Measurements from ENCODE around the gene TPRN. TPM values are rescaled to one million over a fixed set of nuclear protein-coding genes. Genes with fewer than 3 reads are reported as not detected.

Gene TPRN
- total and polyA plus RNA-seq, 4 donors: 6.7 to 30.8 (median 17.0) TPM

- Histone ChIP-seq H3K4me3 (ENCODE audit: low read depth, low read length) (peak overlapping the region; percentile 96), H3K36me3 (ENCODE audit: control insufficient read depth, insufficient read depth, low read length) (peaks cover 92% of the 10 kb centered on the region), H3K27ac (ENCODE audit: low read depth, low read length) (peak overlapping the region; percentile 79), H3K9me3 (ENCODE audit: control insufficient read depth, insufficient read depth, low read length) (no peaks in the 10 kb centered on the region), H3K4me1 (ENCODE audit: control insufficient read depth, insufficient read depth, low read length) (peaks cover 60% of the 10 kb centered on the region), H3K27me3 (ENCODE audit: control insufficient read depth, insufficient read depth, low read length) (no peaks in the 10 kb centered on the region)
- DNase-seq (ENCODE audit: low read depth in 4 of 6, low spot score in 6 of 6): no peak
- WGBS (ENCODE audit: insufficient coverage): 46% methylated on average over 21 of the region's 23 CpGs
These were observed 10.9 kb downstream of the TPRN start for GRCh38 chr9:137189297-137190295.

DNA sequence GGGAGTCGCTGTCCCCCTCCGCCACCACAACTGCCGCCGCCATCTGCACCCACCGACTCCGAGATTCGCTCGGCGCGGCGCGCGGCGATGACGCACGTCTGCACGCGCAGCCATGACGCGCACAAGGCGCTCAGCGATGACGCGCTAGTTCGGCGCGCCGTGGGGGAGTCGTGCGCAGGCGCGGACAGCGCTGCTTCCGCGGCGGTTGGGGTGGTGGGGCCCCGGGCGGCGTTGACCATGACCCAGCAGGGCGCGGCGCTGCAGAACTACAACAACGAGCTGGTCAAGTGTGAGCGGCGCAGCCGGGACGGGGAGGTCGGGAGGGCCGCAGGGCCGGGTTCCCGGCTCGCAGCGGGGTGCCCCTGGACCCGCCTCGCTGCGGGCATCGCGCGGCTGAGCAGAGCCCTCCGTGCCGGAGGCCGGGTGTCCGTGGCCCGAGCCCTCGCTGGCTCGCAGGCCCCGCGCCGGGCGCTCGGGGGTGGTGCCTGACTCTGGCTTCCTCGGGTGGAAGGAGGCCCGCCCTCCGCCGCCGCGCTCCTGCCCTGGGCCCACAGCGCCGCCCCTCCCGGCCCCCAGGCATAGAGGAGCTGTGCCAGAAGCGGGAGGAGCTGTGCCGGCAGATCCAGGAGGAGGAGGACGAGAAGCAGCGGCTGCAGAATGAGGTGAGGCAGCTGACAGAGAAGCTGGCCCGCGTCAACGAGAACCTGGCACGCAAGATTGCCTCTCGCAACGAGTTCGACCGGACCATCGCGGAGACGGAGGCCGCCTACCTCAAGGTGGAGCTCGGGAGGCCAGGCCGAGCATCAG lies 11.8 kb downstream of the TPRN start, which contains the start of the genes ANAPC2 and SSNA1:
Gene ANAPC2 (minus strand): TSS at position 71 of the 807 bp plus-strand sequence. CDS start 28 bp downstream, at position 43.
Gene SSNA1 (plus strand): TSS at position 187 of the 807 bp plus-strand sequence. CDS start 51 bp downstream, at position 238.
- peaks cover 92% of the 10 kb centered on the region for H3K36me3 ChIP-seq (ENCODE audit: control insufficient read depth, insufficient read depth, low read length)
- WGBS (ENCODE audit: insufficient coverage): under 1% methylated on average over 98 of the region's 98 CpGs
- H3K27me3 ChIP-seq (ENCODE audit: control insufficient read depth, insufficient read depth, low read length): no peaks in the 10 kb centered on the region
- DNase-seq (ENCODE audit: low read depth in 4 of 6, low spot score in 6 of 6): peak; percentile 88 to 98 (median 94)
- H3K27ac ChIP-seq (ENCODE audit: low read depth, low read length): peak within 1 kb of the TSS; percentile 79
- no peaks in the 10 kb centered on the region for H3K9me3 ChIP-seq (ENCODE audit: control insufficient read depth, insufficient read depth, low read length)
- peak within 1 kb of the TSS; percentile 96 for H3K4me3 ChIP-seq (ENCODE audit: low read depth, low read length)
- peaks cover 57% of the 10 kb centered on the region for H3K4me1 ChIP-seq (ENCODE audit: control insufficient read depth, insufficient read depth, low read length)

GRCh38 chr9:137188086-137188489 lies 12.5 kb downstream of the TPRN start:
- peaks cover 57% of the 10 kb centered on the region for H3K4me1 ChIP-seq (ENCODE audit: control insufficient read depth, insufficient read depth, low read length)

DNA sequence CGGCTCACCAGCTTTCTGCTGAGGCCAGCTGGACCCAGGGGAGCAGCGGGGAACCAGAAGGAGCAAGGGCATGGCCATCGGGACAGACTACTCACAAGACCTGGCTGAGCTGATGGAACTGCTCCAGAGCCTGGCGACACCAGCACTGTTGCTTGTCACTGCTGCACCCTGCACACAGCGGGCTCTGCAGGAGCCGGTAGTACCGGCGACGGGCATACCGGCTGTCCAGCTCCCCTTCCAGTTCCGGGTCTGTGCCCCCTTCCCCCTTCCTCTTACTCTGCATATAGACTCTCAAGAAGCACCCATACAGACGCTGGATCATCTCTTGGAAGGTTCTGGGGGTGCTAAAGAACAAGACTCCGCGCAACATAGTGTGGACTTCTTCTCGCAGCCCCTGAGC lies 13.2 kb downstream of the TPRN start:
- H3K27me3 ChIP-seq (ENCODE audit: control insufficient read depth, insufficient read depth, low read length): no peaks in the 10 kb centered on the region
- H3K9me3 ChIP-seq (ENCODE audit: control insufficient read depth, insufficient read depth, low read length): no peaks in the 10 kb centered on the region
- peaks cover 92% of the 10 kb centered on the region for H3K36me3 ChIP-seq (ENCODE audit: control insufficient read depth, insufficient read depth, low read length)
- peaks cover 57% of the 10 kb centered on the region for H3K4me1 ChIP-seq (ENCODE audit: control insufficient read depth, insufficient read depth, low read length)
- DNase-seq (ENCODE audit: low read depth in 4 of 6, low spot score in 6 of 6): no peak
- H3K4me3 ChIP-seq (ENCODE audit: low read depth, low read length): peak overlapping the region; percentile 96
- no peak overlapping the region for H3K27ac ChIP-seq (ENCODE audit: low read depth, low read length)
- 86% methylated on average over 10 of the region's 15 CpGs for WGBS (ENCODE audit: insufficient coverage)

More at GRCh38 chr9:137188086-137188489, 12.5 kb downstream of the TPRN start:
- peaks cover 92% of the 10 kb centered on the region for H3K36me3 ChIP-seq (ENCODE audit: control insufficient read depth, insufficient read depth, low read length)
- under 1% methylated on average over 31 of the region's 31 CpGs for WGBS (ENCODE audit: insufficient coverage)
- no peaks in the 10 kb centered on the region for H3K9me3 ChIP-seq (ENCODE audit: control insufficient read depth, insufficient read depth, low read length)
- no peak for DNase-seq (ENCODE audit: low read depth in 4 of 6, low spot score in 6 of 6)
- peak overlapping the region; percentile 64 for H3K27ac ChIP-seq (ENCODE audit: low read depth, low read length)
- H3K4me3 ChIP-seq (ENCODE audit: low read depth, low read length): peak overlapping the region; percentile 96
- H3K27me3 ChIP-seq (ENCODE audit: control insufficient read depth, insufficient read depth, low read length): no peaks in the 10 kb centered on the region

GRCh38 chr9:137186385-137186784 lies 14.2 kb downstream of the TPRN start:
- WGBS (ENCODE audit: insufficient coverage): 89% methylated on average over 6 of the region's 6 CpGs
- no peaks in the 10 kb centered on the region for H3K27me3 ChIP-seq (ENCODE audit: control insufficient read depth, insufficient read depth, low read length)
- H3K27ac ChIP-seq (ENCODE audit: low read depth, low read length): no peak overlapping the region
- H3K9me3 ChIP-seq (ENCODE audit: control insufficient read depth, insufficient read depth, low read length): no peaks in the 10 kb centered on the region
- peaks cover 92% of the 10 kb centered on the region for H3K36me3 ChIP-seq (ENCODE audit: control insufficient read depth, insufficient read depth, low read length)
- H3K4me1 ChIP-seq (ENCODE audit: control insufficient read depth, insufficient read depth, low read length): peaks cover 48% of the 10 kb centered on the region
- H3K4me3 ChIP-seq (ENCODE audit: low read depth, low read length): no peak overlapping the region
- DNase-seq (ENCODE audit: low read depth in 4 of 6, low spot score in 6 of 6): no peak

DNA sequence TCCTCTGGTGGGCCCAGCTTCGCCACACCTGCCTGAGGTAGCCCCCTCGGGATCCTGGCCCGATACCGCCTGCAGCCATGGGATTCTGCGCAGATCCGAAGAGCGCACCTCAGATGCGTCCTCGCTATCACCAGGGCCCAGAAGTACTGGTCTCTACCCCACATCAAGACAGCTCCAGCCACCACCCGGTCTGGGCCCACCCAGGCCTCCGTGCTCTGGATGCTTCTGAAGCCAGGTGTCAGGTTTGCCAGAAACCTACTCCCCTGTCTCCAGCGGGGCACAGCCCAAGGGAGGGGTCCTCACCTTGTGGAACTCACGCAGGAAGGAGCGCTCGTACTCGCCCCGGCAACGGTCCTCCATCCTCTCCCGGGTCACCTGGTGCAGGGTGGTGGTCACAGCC lies 14.6 kb downstream of the TPRN start:
- H3K9me3 ChIP-seq (ENCODE audit: control insufficient read depth, insufficient read depth, low read length): no peaks in the 10 kb centered on the region
- no peak overlapping the region for H3K27ac ChIP-seq (ENCODE audit: low read depth, low read length)
- no peak for DNase-seq (ENCODE audit: low read depth in 4 of 6, low spot score in 6 of 6)
- peaks cover 92% of the 10 kb centered on the region for H3K36me3 ChIP-seq (ENCODE audit: control insufficient read depth, insufficient read depth, low read length)
- no peak overlapping the region for H3K4me3 ChIP-seq (ENCODE audit: low read depth, low read length)
- WGBS (ENCODE audit: insufficient coverage): 96% methylated on average over 19 of the region's 19 CpGs
- H3K27me3 ChIP-seq (ENCODE audit: control insufficient read depth, insufficient read depth, low read length): no peaks in the 10 kb centered on the region
- peaks cover 48% of the 10 kb centered on the region for H3K4me1 ChIP-seq (ENCODE audit: control insufficient read depth, insufficient read depth, low read length)

GRCh38 chr9:137184881-137185660 lies 15.5 kb downstream of the TPRN start:
- no peak for DNase-seq (ENCODE audit: low read depth in 4 of 6, low spot score in 6 of 6)
- Histone ChIP-seq H3K36me3 (ENCODE audit: control insufficient read depth, insufficient read depth, low read length) (peaks cover 92% of the 10 kb centered on the region), H3K4me1 (ENCODE audit: control insufficient read depth, insufficient read depth, low read length) (peaks cover 40% of the 10 kb centered on the region), H3K27ac (ENCODE audit: low read depth, low read length) (no peak overlapping the region), H3K4me3 (ENCODE audit: low read depth, low read length) (no peak overlapping the region), H3K9me3 (ENCODE audit: control insufficient read depth, insufficient read depth, low read length) (no peaks in the 10 kb centered on the region), H3K27me3 (ENCODE audit: control insufficient read depth, insufficient read depth, low read length) (no peaks in the 10 kb centered on the region)
- WGBS (ENCODE audit: insufficient coverage): 93% methylated on average over 48 of the region's 48 CpGs

DNA sequence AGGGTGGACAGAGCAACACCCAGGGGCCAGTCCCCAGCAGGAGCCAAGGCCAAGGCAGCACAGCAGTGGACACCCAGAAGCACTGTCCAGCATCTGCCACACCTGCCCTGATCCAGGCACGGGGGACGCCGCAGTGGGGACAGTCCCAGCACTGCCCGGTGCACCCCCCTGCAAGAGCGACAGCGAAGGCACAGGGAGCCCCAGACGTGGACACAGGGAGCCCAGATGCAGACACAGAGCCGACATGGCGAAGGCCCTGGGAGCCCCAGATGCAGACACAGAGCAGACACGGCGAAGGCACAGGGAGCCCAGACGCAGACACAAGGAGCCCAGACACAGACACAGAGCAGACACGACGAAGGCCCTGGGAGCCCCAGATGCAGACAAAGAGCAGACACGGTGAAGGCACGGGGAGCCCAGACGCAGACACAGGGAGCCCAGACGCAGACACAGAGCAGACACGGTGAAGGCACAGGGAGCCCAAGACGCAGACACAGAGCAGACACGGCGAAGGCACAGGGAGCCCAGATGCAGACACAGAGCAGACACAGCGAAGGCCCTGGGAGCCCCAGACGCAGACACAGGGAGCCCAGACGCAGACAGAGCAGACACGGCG lies 16.5 kb downstream of the TPRN start:
- no peaks in the 10 kb centered on the region for H3K27me3 ChIP-seq (ENCODE audit: control insufficient read depth, insufficient read depth, low read length)
- H3K4me3 ChIP-seq (ENCODE audit: low read depth, low read length): no peak overlapping the region
- H3K27ac ChIP-seq (ENCODE audit: low read depth, low read length): no peak overlapping the region
- WGBS (ENCODE audit: insufficient coverage): 95% methylated on average over 27 of the region's 27 CpGs
- H3K36me3 ChIP-seq (ENCODE audit: control insufficient read depth, insufficient read depth, low read length): peaks cover 92% of the 10 kb centered on the region
- no peaks in the 10 kb centered on the region for H3K9me3 ChIP-seq (ENCODE audit: control insufficient read depth, insufficient read depth, low read length)
- peaks cover 30% of the 10 kb centered on the region for H3K4me1 ChIP-seq (ENCODE audit: control insufficient read depth, insufficient read depth, low read length)
- no peak for DNase-seq (ENCODE audit: low read depth in 4 of 6, low spot score in 6 of 6)
